ENCODE measurements around the gene DAGLA.

Gene DAGLA

DNA sequence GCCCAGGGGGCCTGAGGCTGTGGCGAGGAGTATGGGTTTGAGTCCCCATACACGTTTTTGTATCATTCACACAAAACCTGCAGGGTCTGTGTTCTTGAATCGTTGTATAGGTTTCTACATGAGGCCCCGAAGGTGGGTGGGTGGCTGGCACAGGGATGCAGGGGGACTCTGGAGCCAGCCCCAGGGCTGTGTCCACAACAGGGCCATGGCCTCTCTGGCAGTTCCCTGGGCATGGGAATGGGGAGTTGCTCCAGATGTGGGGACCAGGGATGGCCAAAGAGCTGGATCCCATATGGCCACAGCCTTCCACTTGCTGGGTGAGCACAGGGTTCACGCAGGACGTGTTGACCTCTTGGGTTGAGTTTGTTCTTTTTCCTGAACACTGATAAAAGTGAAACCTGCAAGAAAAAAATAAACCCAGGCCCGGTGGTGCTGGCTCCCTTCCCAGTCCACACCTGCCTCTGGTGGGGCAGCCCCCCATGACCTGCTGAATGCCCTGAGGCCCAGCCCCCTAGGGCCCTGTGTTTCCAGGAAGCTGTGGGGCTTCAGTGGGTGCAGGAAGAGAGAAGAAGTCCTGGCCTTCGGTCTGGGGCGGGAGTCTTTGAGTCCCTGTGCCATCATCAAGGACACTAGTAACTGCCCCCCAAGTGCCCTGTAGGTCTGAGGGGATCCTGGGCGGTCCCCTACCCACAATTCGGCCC lies 88.3 kb downstream of the DAGLA start:
- Mint-ChIP-seq H3K4me1 (ENCODE audit: low read depth) (peaks cover 3% of the 10 kb centered on the region), H3K36me3 (ENCODE audit: low read depth) (no peaks in the 10 kb centered on the region), H3K27me3 (no peaks in the 10 kb centered on the region), H3K4me3 (no peak overlapping the region), H3K9me3 (no peaks in the 10 kb centered on the region), H3K27ac (no peak overlapping the region)
- DNase-seq = no peak

DNA sequence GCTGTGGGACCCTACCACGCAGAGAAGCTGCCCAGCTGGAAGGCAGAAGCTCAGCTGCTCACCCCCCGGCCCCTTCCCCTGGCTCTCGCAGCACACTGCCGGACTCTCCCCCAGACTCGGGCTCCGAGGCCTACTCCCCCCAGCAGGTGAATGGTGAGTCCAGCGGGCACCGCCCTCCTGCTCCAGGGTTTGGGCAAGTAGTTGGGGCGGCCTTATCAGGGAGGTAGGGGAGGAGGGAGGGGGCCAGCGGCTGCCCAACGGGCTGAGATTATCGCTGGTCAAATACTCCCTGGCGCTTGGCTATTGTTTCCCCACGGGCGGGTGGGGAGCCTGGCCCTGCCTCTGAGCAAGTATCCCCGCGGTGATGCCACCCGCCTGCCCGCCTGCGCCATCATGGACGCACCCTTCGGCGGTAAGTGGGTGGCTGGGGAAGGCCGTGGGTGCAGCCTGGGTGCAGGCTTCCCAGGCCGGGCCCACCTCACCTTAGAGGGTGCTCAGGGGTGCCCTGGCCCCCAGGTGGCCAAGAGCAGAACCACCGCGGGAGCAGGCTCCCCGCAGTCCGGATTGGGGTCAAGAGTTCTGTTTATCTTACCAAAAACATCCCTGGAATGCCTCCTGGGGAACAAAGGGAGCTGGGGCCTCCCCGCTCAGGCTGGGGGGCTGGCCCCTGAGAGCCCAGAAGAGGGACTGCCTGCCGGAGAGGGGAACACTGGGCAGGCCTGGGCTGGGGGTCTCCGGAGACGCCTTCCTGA lies 89.2 kb downstream of the DAGLA start:
- H3K27me3 Mint-ChIP-seq = no peaks in the 10 kb centered on the region
- H3K27ac Mint-ChIP-seq = no peak overlapping the region
- no peak for DNase-seq
- H3K4me3 Mint-ChIP-seq = no peak overlapping the region
- no peaks in the 10 kb centered on the region for H3K9me3 Mint-ChIP-seq
- no peaks in the 10 kb centered on the region for H3K36me3 Mint-ChIP-seq (ENCODE audit: low read depth)
- peaks cover 3% of the 10 kb centered on the region for H3K4me1 Mint-ChIP-seq (ENCODE audit: low read depth)

DNA sequence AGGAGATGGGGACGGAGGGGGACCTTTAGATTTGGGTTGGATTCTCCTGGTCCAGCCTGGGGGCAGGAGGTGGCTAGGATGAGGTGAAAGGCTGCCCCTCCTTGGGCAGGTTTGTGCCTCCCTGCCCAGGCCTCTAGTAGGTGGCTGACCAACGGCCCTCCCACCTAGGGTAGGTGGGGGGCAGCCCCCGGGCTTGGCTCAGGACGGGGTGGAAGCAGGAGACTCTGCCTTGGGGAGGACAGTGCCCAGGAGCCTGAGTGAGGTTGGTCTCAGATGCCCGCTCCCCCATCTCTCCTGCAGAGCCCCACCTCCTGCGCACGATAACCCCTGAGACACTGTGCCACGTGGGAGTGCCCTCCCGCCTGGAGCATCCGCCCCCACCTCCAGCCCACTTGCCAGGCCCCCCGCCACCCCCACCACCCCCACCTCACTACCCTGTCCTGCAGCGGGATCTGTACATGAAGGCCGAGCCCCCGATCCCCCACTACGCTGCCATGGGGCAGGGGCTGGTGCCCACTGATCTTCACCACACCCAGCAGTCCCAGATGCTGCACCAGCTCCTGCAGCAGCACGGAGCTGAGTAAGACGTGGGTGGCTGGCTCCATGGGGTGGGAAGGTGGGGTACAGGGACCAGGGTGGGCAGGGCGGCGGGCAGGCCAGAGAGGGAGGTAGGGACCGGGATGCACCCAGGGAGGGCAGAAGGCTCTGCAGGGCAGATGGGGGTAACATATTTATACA lies 89.9 kb downstream of the DAGLA start:
- H3K27ac Mint-ChIP-seq = no peak overlapping the region
- DNase-seq = no peak
- H3K4me3 Mint-ChIP-seq = no peak overlapping the region
- H3K9me3 Mint-ChIP-seq = no peaks in the 10 kb centered on the region
- H3K27me3 Mint-ChIP-seq = no peaks in the 10 kb centered on the region
- no peaks in the 10 kb centered on the region for H3K36me3 Mint-ChIP-seq (ENCODE audit: low read depth)
- H3K4me1 Mint-ChIP-seq (ENCODE audit: low read depth) = peaks cover 3% of the 10 kb centered on the region

DNA sequence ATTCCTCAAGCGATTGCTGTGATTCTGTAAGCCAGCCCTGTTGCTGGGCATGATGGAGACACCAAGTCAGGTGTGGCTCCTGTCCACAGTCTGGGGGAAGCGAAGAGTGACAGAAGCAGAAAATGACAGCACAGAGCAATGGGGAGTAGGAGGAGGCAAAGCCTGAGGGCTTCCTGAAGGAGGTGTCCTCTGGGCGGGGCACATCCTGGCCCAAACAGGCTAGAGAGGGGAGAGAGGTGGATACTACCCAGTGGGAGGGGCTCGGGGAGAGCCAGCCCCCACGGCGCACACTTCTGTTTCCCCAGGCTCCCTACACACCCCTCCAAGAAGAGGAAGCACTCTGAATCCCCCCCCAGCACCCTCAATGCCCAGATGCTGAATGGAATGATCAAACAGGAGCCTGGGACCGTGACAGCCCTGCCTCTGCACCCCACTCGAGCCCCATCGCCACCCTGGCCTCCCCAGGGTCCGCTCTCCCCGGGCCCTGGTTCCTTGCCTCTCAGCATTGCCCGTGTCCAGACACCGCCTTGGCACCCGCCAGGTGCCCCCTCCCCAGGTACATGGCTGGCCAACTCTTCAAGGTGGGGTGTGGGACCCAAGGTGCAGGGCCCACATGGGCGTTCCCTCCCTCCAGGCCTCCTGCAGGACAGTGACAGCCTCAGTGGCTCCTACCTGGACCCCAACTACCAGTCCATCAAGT lies 91.2 kb downstream of the DAGLA start:
- H3K27me3 Mint-ChIP-seq = no peaks in the 10 kb centered on the region
- no peaks in the 10 kb centered on the region for H3K36me3 Mint-ChIP-seq (ENCODE audit: low read depth)
- DNase-seq = no peak
- no peaks in the 10 kb centered on the region for H3K9me3 Mint-ChIP-seq
- H3K27ac Mint-ChIP-seq = no peak overlapping the region
- H3K4me1 Mint-ChIP-seq (ENCODE audit: low read depth) = peaks cover 3% of the 10 kb centered on the region
- H3K4me3 Mint-ChIP-seq = no peak overlapping the region

DNA sequence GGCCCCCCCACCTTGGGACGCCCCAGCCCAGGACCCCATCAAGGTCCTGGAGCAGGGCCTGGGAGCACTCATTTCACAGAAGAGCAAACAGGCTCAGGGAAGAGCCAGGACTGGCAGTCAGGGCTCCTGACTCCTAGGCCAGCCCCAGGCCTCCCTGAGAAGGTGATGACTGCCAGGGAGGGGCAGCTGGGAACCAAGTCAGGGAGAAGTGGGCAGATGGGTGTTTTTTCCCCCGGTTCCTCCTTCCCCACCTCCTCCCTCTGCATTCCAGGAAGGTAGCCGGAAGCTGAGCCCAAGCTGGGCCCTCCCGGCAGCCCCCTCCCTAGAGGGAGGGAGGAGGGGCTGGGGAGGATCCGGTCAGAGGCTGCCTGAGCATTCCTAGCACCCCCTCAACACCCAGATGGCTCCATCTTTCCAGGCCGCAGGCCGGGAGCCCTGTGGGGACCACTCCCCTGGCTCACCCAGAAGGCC lies 91.8 kb downstream of the DAGLA start:
- Mint-ChIP-seq H3K4me1 (ENCODE audit: low read depth) (peaks cover 9% of the 10 kb centered on the region), H3K9me3 (no peaks in the 10 kb centered on the region), H3K27me3 (peaks cover 3% of the 10 kb centered on the region), H3K36me3 (ENCODE audit: low read depth) (no peaks in the 10 kb centered on the region), H3K27ac (no peak overlapping the region), H3K4me3 (no peak overlapping the region)
- no peak for DNase-seq

DNA sequence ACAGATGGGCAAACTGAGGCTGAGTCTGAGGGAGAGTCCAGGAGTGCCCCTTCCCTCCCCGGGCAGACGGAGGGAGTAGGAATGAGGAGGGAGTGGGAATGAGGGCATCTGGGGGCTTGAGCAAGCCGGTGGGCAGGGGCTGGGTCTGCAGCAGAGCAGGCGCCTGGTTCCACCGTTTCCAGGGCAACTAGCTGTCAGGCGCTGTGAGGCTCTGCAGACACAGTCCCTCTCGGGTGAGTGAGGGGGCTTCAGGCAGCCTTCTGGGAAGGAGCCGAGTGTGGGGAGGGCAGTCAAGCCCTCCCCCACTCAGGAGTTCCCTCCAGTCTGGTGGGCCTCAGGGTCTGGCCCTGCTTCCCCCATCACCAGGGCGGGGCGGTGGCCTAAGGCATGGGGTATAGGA lies 93.2 kb downstream of the DAGLA start:
- no peak for DNase-seq
- Mint-ChIP-seq H3K4me3 (no peak overlapping the region), H3K27ac (no peak overlapping the region), H3K4me1 (ENCODE audit: low read depth) (peaks cover 18% of the 10 kb centered on the region), H3K9me3 (no peaks in the 10 kb centered on the region), H3K27me3 (peaks cover 7% of the 10 kb centered on the region), H3K36me3 (ENCODE audit: low read depth) (no peaks in the 10 kb centered on the region)

DNA sequence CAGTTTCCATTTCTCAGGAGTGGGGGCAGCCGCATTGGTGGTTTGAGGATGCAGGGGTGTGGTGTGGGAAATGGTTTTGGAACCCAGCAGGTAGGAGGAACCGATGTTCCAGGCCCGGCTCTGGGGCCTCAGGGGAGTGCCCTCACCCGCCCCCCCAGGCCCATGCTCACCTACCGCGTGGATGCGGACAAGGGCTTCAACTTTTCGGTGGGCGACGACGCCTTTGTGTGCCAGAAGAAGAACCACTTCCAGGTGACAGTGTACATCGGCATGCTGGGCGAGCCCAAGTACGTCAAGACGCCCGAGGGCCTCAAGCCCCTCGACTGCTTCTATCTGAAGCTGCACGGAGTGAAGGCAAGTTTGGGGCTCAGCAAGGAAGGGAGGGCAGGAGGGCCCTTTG lies 93.6 kb downstream of the DAGLA start:
- H3K9me3 Mint-ChIP-seq = no peaks in the 10 kb centered on the region
- H3K4me3 Mint-ChIP-seq = no peak overlapping the region

DNA sequence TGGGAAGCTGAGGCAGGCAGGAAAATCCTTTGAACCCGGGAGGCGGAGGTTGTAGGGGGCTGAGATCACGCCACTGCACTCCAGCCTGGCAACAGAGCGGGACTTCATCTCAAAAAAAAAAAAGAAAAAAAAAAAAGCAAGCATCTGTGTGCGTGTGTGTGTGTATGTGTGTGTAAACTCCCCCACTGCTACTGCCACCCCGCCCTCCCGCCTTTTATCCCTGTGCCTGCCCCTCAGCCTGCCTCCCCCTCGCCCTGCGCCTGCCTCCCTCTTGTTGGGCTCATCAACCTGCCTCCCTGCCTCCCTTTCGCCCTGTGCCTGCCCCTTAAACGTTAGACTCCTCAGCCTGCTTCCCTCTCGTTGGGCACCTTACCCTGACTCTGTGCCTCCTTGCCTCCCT lies 94.2 kb downstream of the DAGLA start:
- Mint-ChIP-seq H3K4me3 (no peak overlapping the region), H3K36me3 (ENCODE audit: low read depth) (no peaks in the 10 kb centered on the region), H3K27me3 (peaks cover 7% of the 10 kb centered on the region), H3K27ac (no peak overlapping the region), H3K9me3 (no peaks in the 10 kb centered on the region), H3K4me1 (ENCODE audit: low read depth) (peaks cover 19% of the 10 kb centered on the region)
- no peak for DNase-seq

More for the DNA sequence above, 93.6 kb downstream of the DAGLA start:
- peaks cover 7% of the 10 kb centered on the region for H3K27me3 Mint-ChIP-seq
- H3K36me3 Mint-ChIP-seq (ENCODE audit: low read depth) = no peaks in the 10 kb centered on the region
- H3K27ac Mint-ChIP-seq = no peak overlapping the region
- peaks cover 19% of the 10 kb centered on the region for H3K4me1 Mint-ChIP-seq (ENCODE audit: low read depth)
- DNase-seq = no peak

DNA sequence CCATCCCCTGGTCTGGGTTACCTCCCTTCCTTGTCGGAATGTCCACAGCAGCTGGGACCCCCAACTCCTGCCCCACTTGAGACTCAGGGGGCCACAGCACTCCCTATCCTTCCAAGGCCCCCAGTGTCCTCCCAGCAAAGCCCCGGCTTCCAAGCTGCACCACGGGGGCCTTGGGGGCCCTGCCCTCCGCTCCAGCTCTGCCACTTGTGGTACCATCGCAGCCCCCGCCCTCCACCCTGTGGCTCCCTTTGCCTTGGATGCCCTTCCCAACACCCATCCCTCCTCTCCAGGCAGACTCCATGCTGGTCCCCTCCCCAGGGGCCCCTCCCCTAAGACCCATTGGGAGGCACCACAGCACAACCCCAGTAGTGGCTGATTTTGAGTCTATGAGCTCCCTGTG lies 94.9 kb downstream of the DAGLA start:
- peaks cover 19% of the 10 kb centered on the region for H3K4me1 Mint-ChIP-seq (ENCODE audit: low read depth)
- H3K27ac Mint-ChIP-seq = no peak overlapping the region
- no peak for DNase-seq
- H3K4me3 Mint-ChIP-seq = no peak overlapping the region
- peaks cover 7% of the 10 kb centered on the region for H3K27me3 Mint-ChIP-seq
- H3K36me3 Mint-ChIP-seq (ENCODE audit: low read depth) = no peaks in the 10 kb centered on the region
- no peaks in the 10 kb centered on the region for H3K9me3 Mint-ChIP-seq

DNA sequence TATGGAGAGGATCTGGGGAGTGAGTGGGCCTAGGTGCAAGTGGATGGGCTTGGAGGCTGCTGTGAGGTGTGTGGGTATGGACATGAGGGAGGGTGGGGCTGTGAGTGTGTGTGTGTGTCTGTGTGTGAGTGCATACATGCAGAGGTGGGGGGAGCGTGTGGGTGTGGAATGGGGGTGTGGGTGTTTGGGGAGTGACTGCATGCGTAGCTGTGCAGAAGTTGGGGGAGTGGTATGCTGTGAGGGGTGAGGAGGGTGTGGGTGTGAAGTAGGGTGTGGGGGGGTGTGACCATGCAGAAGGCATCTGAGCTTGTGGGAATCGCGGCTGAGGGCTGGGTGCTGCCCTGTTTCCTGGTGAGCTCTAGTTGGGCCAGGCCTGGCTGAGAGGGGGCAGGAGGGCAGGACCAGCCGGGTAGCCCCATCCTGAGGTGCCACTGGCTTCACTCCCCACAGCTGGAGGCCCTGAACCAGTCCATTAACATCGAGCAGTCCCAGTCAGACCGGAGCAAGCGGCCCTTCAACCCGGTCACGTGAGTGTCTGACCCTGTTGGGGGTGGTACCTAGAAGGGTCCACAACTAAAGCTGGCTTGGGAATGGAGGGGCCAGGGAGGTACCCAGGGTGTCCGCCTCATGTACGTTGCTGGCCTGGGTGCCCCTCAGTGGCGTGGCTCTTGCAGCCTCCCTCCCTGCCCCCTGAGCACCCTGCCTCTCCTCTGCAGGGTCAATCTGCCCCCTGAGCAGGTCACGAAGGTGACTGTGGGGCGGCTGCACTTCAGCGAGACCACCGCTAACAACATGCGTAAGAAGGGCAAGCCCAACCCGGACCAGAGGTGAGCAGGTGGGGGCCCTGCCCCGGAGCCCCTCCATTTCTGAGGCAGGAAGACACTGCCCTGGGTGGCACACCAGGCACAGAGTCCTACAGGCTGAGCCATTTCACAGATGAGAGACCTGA lies 95.7 kb downstream of the DAGLA start:
- no peaks in the 10 kb centered on the region for H3K36me3 Mint-ChIP-seq (ENCODE audit: low read depth)
- no peak overlapping the region for H3K4me3 Mint-ChIP-seq

DNA sequence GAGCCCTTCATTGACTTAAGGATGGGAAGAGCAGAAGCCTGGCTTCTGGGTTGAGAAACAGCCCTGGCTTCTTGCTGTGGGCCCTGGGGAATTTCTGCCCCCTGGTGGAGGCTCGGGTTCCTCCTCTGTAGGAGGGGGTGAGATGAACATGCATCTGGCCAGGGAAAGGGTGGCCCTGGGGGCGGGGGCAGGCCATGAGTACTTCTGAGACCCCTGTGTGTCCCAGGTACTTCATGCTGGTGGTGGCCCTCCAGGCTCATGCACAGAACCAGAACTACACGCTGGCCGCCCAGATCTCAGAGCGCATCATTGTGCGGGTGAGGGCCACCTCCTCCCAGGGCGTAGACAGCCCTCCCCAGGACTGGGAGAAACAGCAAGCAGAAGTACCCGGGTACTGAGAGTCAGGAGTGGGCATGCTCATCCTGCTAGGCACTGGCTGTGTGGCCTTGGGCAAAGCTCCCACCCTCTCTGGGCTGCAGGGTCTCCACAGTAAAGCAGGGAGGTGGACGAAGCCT lies 96.4 kb downstream of the DAGLA start:
- Mint-ChIP-seq H3K9me3 (no peaks in the 10 kb centered on the region), H3K27me3 (peaks cover 7% of the 10 kb centered on the region), H3K4me1 (ENCODE audit: low read depth) (peaks cover 19% of the 10 kb centered on the region), H3K36me3 (ENCODE audit: low read depth) (no peaks in the 10 kb centered on the region), H3K27ac (no peak overlapping the region), H3K4me3 (no peak overlapping the region)
- DNase-seq = peak; percentile 76

More for the DNA sequence above, 95.7 kb downstream of the DAGLA start:
- Mint-ChIP-seq H3K27ac (no peak overlapping the region), H3K27me3 (peaks cover 7% of the 10 kb centered on the region), H3K4me1 (ENCODE audit: low read depth) (peaks cover 19% of the 10 kb centered on the region), H3K9me3 (no peaks in the 10 kb centered on the region)
- no peak for DNase-seq

DNA sequence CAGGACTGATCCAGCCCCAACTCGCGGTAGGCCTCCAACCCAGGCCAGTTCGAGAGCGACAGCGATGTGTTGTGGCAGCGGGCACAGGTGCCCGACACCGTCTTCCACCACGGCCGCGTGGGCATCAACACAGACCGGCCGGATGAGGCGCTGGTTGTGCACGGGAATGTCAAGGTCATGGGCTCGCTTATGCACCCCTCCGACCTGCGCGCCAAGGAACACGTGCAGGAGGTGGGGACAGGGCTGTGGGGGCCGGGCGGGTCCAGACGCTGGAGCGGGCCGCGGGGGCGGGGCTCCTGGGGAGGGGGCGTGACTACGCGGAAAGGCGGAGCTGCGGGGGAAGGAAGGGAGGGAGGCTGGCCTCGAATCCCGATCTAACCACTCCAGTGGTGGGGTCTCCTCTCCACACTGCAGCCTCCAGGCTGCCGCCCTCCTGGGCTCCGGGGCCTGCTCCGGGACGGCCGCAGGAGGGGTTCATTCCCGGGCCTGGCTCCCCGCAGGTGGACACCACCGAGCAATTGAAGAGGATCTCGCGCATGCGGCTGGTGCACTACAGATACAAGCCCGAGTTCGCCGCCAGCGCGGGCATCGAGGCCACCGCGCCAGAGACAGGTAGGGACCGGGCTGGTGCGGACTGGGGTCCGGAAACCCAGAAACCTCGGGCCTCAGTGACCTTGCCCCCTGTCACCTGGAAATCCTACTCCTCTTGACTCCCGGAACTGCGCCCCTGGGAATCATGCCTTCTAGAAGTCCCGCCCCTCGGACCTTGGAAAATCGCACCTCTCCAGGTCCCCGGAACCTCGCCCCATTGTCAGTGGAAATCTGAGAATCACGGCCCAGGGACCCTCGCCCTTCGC lies 97.3 kb downstream of the DAGLA start:
- H3K4me3 Mint-ChIP-seq = no peak overlapping the region
- no peak overlapping the region for H3K27ac Mint-ChIP-seq
- DNase-seq = peak; percentile 82
- H3K27me3 Mint-ChIP-seq = peaks cover 7% of the 10 kb centered on the region
- H3K4me1 Mint-ChIP-seq (ENCODE audit: low read depth) = peaks cover 19% of the 10 kb centered on the region
- no peaks in the 10 kb centered on the region for H3K9me3 Mint-ChIP-seq
- H3K36me3 Mint-ChIP-seq (ENCODE audit: low read depth) = no peaks in the 10 kb centered on the region

Data from activated T-cell treated with anti-CD3 and anti-CD28 coated beads, Interleukin-2, amount 50 U/mL, for 24 hours (primary cell).